OCI-LY1 (cell line): Measurements from ENCODE around the gene BTBD2.

Experiments used
- H2AFZ ChIP-seq: fragments of 200-600 bp; sonication (generic), shearing (Covaris generic); 2 replicates; pipeline ENCODE4 v1.6.0; 2014; ENCODE audit warnings: antibody characterized with exemption, mild to moderate bottlenecking, low read length
- H3F3A ChIP-seq: fragments of 200-600 bp; sonication (generic), shearing (Covaris generic); 2 replicates; pipeline ENCODE4 v1.6.0; 2014; ENCODE audit warnings: mild to moderate bottlenecking, antibody characterized with exemption, low read length, moderate library complexity; ENCODE audit not compliant: insufficient read depth
- H3K27ac ChIP-seq: fragments of 200-600 bp; sonication (generic); 2 replicates; pipeline ENCODE4 v1.5.1; 2014; ENCODE audit warnings: low read length, mixed run types, mild to moderate bottlenecking, low read depth; ENCODE audit not compliant: poor library complexity, severe bottlenecking
- H3K27me3 ChIP-seq: fragments of 200-600 bp; sonication (generic); 2 replicates; pipeline ENCODE4 v1.6.0; 2014; ENCODE audit warnings: antibody characterized with exemption, mild to moderate bottlenecking, low read length, moderate library complexity; ENCODE audit not compliant: insufficient read depth
- H3K36me3 ChIP-seq: fragments of 200-600 bp; sonication (generic); 2 replicates; pipeline ENCODE4 v1.6.1; 2014; ENCODE audit warnings: mild to moderate bottlenecking, antibody characterized with exemption, low read length, moderate library complexity, mixed read lengths; ENCODE audit not compliant: insufficient read depth
- H3K4me1 ChIP-seq: fragments of 200-600 bp; sonication (generic); 2 replicates; pipeline ENCODE4 v1.5.1; 2014; ENCODE audit warnings: mild to moderate bottlenecking, low read length, moderate library complexity; ENCODE audit not compliant: insufficient read depth, severe bottlenecking
- H3K4me2 ChIP-seq: fragments of 200-600 bp; sonication (generic), shearing (Covaris generic); 2 replicates; pipeline ENCODE4 v1.6.1; 2014; ENCODE audit warnings: low read length
- H3K4me3 ChIP-seq: fragments of 200-600 bp; sonication (generic); 2 replicates; pipeline ENCODE4 v1.5.1; 2014; ENCODE audit warnings: low read length, low read depth, mild to moderate bottlenecking, mixed read lengths; ENCODE audit not compliant: poor library complexity, severe bottlenecking
- H3K79me2 ChIP-seq: fragments of 200-600 bp; shearing (Covaris generic); 2 replicates; pipeline ENCODE4 v1.6.1; 2016; ENCODE audit warnings: mixed run types, low read length, mixed read lengths; ENCODE audit not compliant: insufficient read depth
- H3K9ac ChIP-seq: fragments of 200-600 bp; sonication (generic), shearing (Covaris generic); 2 replicates; pipeline ENCODE4 v1.6.1; 2014; ENCODE audit warnings: mild to moderate bottlenecking, low read length, mixed read lengths
- H3K9me2 ChIP-seq: fragments of 200-600 bp; sonication (generic), shearing (Covaris generic); 2 replicates; pipeline ENCODE4 v1.6.1; 2014; ENCODE audit warnings: low read depth, mild to moderate bottlenecking, low read length, mixed read lengths
- H3K9me3 ChIP-seq: fragments of 200-600 bp; shearing (Covaris generic); 2 replicates; pipeline ENCODE4 v1.6.1; 2014; ENCODE audit warnings: low read length, mixed read lengths
- H4K20me1 ChIP-seq: fragments of 200-600 bp; sonication (generic), shearing (Covaris generic); 2 replicates; pipeline ENCODE4 v1.6.0; 2016; ENCODE audit warnings: mild to moderate bottlenecking, low read length; ENCODE audit not compliant: insufficient read depth
- CTCF ChIP-seq: fragments of 200-600 bp; sonication (generic), shearing (Covaris generic); IDR thresholded peaks from 2 replicates; pipeline ENCODE4 v1.5.1; 2017; ENCODE audit warnings: mild to moderate bottlenecking, antibody characterized with exemption, low read length, moderate library complexity, mixed read lengths
- EZH2 ChIP-seq: fragments of 200-600 bp; sonication (generic), shearing (Covaris generic); IDR thresholded peaks from 2 replicates; pipeline ENCODE4 v1.8.0; 2017; ENCODE audit warnings: borderline replicate concordance, mixed run types, mild to moderate bottlenecking, antibody characterized with exemption, low read length, moderate library complexity, mixed read lengths

The BTBD2 gene

DNA sequence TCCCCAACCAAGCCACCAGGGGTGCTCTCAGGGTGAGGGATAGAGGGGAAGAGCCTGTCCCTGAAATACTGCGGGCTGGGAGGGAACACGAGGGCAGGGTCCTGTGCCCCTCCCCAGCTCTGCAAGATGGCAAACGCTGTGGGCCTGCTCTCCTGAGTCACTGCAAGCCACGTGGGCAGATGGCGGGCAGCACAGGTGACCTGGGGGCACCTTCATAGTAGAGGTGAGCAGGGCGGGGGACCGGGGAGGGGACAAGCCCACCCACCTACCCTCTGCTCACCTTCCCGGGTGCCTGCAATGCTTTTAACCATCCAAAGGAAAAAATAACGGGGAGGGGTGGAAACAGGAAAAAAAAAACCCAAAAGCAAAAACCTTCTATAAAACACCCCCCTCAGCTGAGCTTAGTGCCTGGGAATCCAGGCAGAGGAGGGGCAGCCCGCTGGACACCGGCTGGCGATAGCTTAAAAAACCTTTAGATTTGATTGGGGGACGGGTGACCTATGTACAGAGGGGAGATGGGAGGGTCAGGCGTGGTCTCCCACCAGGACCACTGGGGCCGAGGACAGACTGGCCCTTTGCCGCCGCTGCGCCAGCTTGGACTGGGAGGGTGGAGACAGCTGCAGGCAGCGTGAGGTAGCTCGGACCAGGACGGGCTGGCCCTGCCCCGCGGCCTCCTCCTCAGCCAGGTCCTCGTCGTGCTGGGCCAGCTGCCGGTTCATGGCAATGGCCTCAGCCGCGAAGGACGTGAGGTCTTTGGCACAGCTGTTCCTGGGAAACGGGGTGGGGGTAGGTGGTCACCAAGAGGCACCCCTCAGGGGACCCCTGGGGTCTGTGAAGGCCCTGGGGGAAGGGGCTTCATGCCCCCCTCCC is 23.8 kb upstream of the BTBD2 start:
- no peaks in the 10 kb centered on the region for H3K79me2 ChIP-seq
- H3K36me3 ChIP-seq: peaks cover 40% of the 10 kb centered on the region
- H3K9me2 ChIP-seq: no peaks in the 10 kb centered on the region
- H3K27me3 ChIP-seq: no peaks in the 10 kb centered on the region
- H3K4me3 ChIP-seq: no peak overlapping the region
- no peaks in the 10 kb centered on the region for H3K9me3 ChIP-seq
- no peak overlapping the region for H2AFZ ChIP-seq
- H3F3A ChIP-seq: 0 out of 2 replicates have a peak, but pooled peaks cover 5% of the 10 kb centered on the region
- peaks cover 52% of the 10 kb centered on the region for H3K4me1 ChIP-seq
- TF ChIP-seq EZH2: no peak
- no peak for TF ChIP-seq CTCF
- no peak overlapping the region for H3K9ac ChIP-seq
- H4K20me1 ChIP-seq: no peaks in the 10 kb centered on the region
- no peak overlapping the region for H3K4me2 ChIP-seq
- no peak overlapping the region for H3K27ac ChIP-seq

- H3K9me2 ChIP-seq: no peaks in the 10 kb centered on the region
- TF ChIP-seq EZH2: no peak
- H3K4me2 ChIP-seq: no peak overlapping the region
- H3K4me3 ChIP-seq: no peak overlapping the region
- H3K9me3 ChIP-seq: no peaks in the 10 kb centered on the region
- no peak overlapping the region for H2AFZ ChIP-seq
- H3K79me2 ChIP-seq: no peaks in the 10 kb centered on the region
- peaks cover 40% of the 10 kb centered on the region for H3K36me3 ChIP-seq
- no peaks in the 10 kb centered on the region for H4K20me1 ChIP-seq
- H3K27ac ChIP-seq: no peak overlapping the region
- no peaks in the 10 kb centered on the region for H3K27me3 ChIP-seq
- peaks cover 45% of the 10 kb centered on the region for H3K4me1 ChIP-seq
- H3F3A ChIP-seq: 0 out of 2 replicates have a peak, but pooled peaks cover 5% of the 10 kb centered on the region
- no peak overlapping the region for H3K9ac ChIP-seq
Measured at GRCh38 chr19:2038284-2039088, 23.0 kb upstream of the BTBD2 start.

- TF ChIP-seq EZH2 (no peak), CTCF (no peak)
- Histone ChIP-seq H3K9me2 (no peaks in the 10 kb centered on the region), H3F3A (0 out of 2 replicates have a peak, but pooled peaks cover 5% of the 10 kb centered on the region), H3K9ac (no peak overlapping the region), H3K79me2 (no peaks in the 10 kb centered on the region), H4K20me1 (no peaks in the 10 kb centered on the region), H3K4me2 (no peak overlapping the region), H3K27me3 (no peaks in the 10 kb centered on the region), H3K36me3 (peaks cover 40% of the 10 kb centered on the region), H3K27ac (peak overlapping the region; percentile 43), H3K4me3 (no peak overlapping the region), H3K4me1 (peaks cover 39% of the 10 kb centered on the region), H3K9me3 (no peaks in the 10 kb centered on the region), H2AFZ (no peak overlapping the region)
Measured at GRCh38 chr19:2037651-2038255, 22.2 kb upstream of the BTBD2 start.
